HepG2 (cell line): ENCODE results near the gene DOHH. TPM values are rescaled to one million over a fixed set of nuclear protein-coding genes. Genes with fewer than 3 reads are reported as not detected.

Experiments
- AFF4 ChIP-seq: sonication (generic); formaldehyde crosslinking; IDR thresholded peaks from 2 replicates; pipeline ENCODE4 v1.4.0; 2020; ENCODE audit warnings: missing genetic modification reagents
- CBX1 ChIP-seq: IDR thresholded peaks from one replicate; pipeline ENCODE4 v1.6.1; 2016; ENCODE audit warnings: antibody characterized with exemption, low read depth
- E2F1 ChIP-seq: sonication (generic); formaldehyde crosslinking; IDR thresholded peaks from 2 replicates; pipeline ENCODE4 v1.5.0; 2020; ENCODE audit warnings: missing genetic modification reagents
- GATA4 ChIP-seq: sonication (generic); IDR thresholded peaks from 2 replicates; pipeline ENCODE4 v1.6.1; 2016; ENCODE audit warnings: antibody characterized with exemption, low read depth, borderline replicate concordance
- HINFP ChIP-seq: sonication (generic); formaldehyde crosslinking; IDR thresholded peaks from 2 replicates; pipeline ENCODE4 v1.4.0; 2020; ENCODE audit warnings: low read depth, mild to moderate bottlenecking, missing genetic modification reagents
- SOX13 ChIP-seq, 3 experiments: fragments of 450-650 bp in 1 of 3; sonication (generic) in 1 of 3; formaldehyde crosslinking in 1 of 3; IDR thresholded peaks in 2 of 3; conservative IDR thresholded peaks in 1 of 3; 2 replicates each; pipeline versions ENCODE4 v1.5.0 to v1.6.1; 2016 to 2020; ENCODE audit warnings: antibody characterized with exemption in 1 of 3, mild to moderate bottlenecking in 1 of 3, missing compliant biosample characterization in 1 of 3, missing genetic modification reagents in 1 of 3, moderate library complexity in 1 of 3
- TBL1XR1 ChIP-seq: fragments of 150-350 bp; IDR thresholded peaks from 2 replicates; pipeline ENCODE4 v1.6.1; 2014; ENCODE audit warnings: borderline replicate concordance, low read length; ENCODE audit not compliant: partially characterized antibody
- THAP11 ChIP-seq: IDR thresholded peaks from 2 replicates; pipeline ENCODE4 v1.6.1; 2016; ENCODE audit warnings: missing biosample characterization, missing genetic modification reagents
- ZNF589 ChIP-seq: sonication (generic); formaldehyde crosslinking; conservative IDR thresholded peaks from 2 replicates; pipeline ENCODE4 v1.8.0; 2022; ENCODE audit warnings: mild to moderate bottlenecking, moderate library complexity, missing genetic modification reagents
- polyA plus RNA-seq, 8 experiments: library from polyadenylated mRNA; depleted of rRNA in 3 of 8; stranded (reverse) in 7 of 8; unstranded in 1 of 8; fragments of >200 nt; fragmentation: Illumina TruSeq in 4 of 8; extraction: Trizol in 4 of 8; gene quantifications; 2 replicates each; pipeline versions ENCODE4 v1.2.1 to v1.2.3, GENCODE V29; 2011 to 2016; ENCODE audit warnings: low read depth in 4 of 8, missing spikeins in 1 of 8, mixed read lengths in 1 of 8; ENCODE audit not compliant: insufficient read depth in 1 of 8
- total RNA-seq, 5 experiments: library from RNA; depleted of rRNA; stranded (reverse); fragments of >200 nt; fragmentation: Illumina TruSeq; extraction: Trizol; gene quantifications; 2 replicates each; pipeline ENCODE4 v1.2.3, GENCODE V29; 2016; ENCODE audit warnings: low read depth in 1 of 5
- TF ChIP-seq, protein P1 (sequence below): IDR thresholded peaks from 2 replicates; pipeline ENCODE4 v1.6.1; 2018; ENCODE audit warnings: missing genetic modification reagents
- TF ChIP-seq, protein P2 (sequence below): sonication (generic); formaldehyde crosslinking; IDR thresholded peaks from 2 replicates; pipeline ENCODE4 v1.8.0; 2022; ENCODE audit warnings: missing genetic modification reagents, low read depth, mild to moderate bottlenecking, borderline replicate concordance
- TF ChIP-seq, protein P3 (sequence below): IDR thresholded peaks from 2 replicates; pipeline ENCODE4 v1.4.0; 2020; ENCODE audit warnings: mild to moderate bottlenecking, missing genetic modification reagents

Gene DOHH
- total and polyA plus RNA-seq, 2 of the 13 experiments (the other 11 are each of a cell fraction or from before 2014, with no cell fraction given), result 3.5 to 13.7 TPM

DNA sequence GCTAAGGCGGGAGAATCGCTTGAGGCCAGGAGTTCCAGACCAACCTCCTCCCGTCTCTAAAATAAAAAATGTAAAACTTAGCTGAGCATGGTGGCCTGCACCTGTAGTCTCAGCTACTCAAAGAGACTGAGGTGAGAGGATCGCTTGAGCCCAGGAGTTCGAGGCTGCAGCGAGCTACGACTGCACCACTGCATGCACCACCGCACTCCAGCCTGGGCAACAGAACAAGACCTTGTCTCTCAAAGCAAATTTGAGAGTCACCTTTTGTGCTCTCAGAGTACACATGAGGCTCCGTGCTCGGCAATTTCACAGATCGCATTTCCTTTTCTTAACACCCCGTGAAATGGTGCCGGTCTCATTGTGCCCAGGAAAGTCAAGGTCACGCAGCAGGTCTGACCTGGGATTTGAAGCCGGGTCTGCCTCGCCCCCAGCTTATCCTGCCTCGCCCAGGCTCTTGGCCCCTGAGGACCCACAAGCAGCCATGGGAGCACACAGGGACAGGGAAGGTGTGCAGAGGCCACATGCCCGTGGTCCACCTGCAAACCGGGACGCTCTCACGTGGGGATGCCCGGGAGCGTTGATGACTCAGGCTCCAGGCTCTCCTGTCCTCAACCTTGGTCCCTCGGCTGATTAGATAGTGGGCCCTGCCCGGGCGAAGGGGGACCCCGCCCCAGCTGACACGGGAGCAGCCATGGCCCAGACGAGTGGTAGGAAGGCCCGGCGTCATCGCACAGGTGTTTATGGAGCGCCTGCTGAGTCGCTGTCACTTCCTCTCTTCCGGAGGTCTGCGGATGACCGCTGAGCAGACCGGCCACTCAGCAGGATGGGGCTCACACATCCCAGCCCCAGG lies 19.0 kb downstream of the DOHH start (continued):
- no peak for TF ChIP-seq AFF4 (CRISPR knock-in tag)
- peak; percentile 89; the same call in 1 of the 2 replicates for TF ChIP-seq ZNF589 (CRISPR knock-in tag)
- TF ChIP-seq, protein P1, sequence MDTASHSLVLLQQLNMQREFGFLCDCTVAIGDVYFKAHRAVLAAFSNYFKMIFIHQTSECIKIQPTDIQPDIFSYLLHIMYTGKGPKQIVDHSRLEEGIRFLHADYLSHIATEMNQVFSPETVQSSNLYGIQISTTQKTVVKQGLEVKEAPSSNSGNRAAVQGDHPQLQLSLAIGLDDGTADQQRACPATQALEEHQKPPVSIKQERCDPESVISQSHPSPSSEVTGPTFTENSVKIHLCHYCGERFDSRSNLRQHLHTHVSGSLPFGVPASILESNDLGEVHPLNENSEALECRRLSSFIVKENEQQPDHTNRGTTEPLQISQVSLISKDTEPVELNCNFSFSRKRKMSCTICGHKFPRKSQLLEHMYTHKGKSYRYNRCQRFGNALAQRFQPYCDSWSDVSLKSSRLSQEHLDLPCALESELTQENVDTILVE (CRISPR knock-in tag), result no peak
- TF ChIP-seq CBX1, result no peak
- TF ChIP-seq, protein P2, sequence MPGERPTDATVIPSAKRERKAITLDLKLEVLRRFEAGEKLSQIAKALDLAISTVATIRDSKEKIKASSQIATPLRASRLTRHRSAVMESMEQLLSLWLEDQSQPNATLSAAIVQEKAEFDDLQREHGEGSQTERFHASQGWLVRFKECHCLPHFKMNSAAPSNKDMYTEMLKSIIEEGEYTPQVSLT (CRISPR knock-in tag), result no peak
- TF ChIP-seq SOX13 (IDR thresholded peaks at IDR 0.05), result no peak
- no peak for TF ChIP-seq SOX13 (CRISPR knock-in tag; conservative IDR thresholded peaks at IDR 0.05 in 1 of 2, IDR thresholded peaks at IDR 0.05 in 1 of 2)
- peak; percentile 80; the same call in 1 of the 2 replicates for TF ChIP-seq HINFP (CRISPR knock-in tag)
- TF ChIP-seq THAP11 (CRISPR knock-in tag), result no peak
- no peak for TF ChIP-seq E2F1
- TF ChIP-seq GATA4, result no peak
- TF ChIP-seq TBL1XR1, result no peak
- TF ChIP-seq, protein P3, sequence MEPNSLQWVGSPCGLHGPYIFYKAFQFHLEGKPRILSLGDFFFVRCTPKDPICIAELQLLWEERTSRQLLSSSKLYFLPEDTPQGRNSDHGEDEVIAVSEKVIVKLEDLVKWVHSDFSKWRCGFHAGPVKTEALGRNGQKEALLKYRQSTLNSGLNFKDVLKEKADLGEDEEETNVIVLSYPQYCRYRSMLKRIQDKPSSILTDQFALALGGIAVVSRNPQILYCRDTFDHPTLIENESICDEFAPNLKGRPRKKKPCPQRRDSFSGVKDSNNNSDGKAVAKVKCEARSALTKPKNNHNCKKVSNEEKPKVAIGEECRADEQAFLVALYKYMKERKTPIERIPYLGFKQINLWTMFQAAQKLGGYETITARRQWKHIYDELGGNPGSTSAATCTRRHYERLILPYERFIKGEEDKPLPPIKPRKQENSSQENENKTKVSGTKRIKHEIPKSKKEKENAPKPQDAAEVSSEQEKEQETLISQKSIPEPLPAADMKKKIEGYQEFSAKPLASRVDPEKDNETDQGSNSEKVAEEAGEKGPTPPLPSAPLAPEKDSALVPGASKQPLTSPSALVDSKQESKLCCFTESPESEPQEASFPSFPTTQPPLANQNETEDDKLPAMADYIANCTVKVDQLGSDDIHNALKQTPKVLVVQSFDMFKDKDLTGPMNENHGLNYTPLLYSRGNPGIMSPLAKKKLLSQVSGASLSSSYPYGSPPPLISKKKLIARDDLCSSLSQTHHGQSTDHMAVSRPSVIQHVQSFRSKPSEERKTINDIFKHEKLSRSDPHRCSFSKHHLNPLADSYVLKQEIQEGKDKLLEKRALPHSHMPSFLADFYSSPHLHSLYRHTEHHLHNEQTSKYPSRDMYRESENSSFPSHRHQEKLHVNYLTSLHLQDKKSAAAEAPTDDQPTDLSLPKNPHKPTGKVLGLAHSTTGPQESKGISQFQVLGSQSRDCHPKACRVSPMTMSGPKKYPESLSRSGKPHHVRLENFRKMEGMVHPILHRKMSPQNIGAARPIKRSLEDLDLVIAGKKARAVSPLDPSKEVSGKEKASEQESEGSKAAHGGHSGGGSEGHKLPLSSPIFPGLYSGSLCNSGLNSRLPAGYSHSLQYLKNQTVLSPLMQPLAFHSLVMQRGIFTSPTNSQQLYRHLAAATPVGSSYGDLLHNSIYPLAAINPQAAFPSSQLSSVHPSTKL (CRISPR knock-in tag), result peak; percentile 26
